Forelimb muscle (tissue), 1 donor: ENCODE results near the gene NEAT1. TPM values are rescaled to one million over a fixed set of nuclear protein-coding genes. Genes with fewer than 3 reads are reported as not detected.
"Not testable (repeated sequence)": the region's sequence is repeated elsewhere in the genome, so short reads cannot be mapped to it uniquely, and the experiment has no call there.

ENCODE experiments used
- DNase-seq: peaks from one replicate; pipeline ENCODE4 v3.0.0-alpha.2; 2013; ENCODE audit warnings: low read depth
- polyA plus RNA-seq: library from polyadenylated mRNA; unstranded; fragments of 120-200 nt; gene quantifications from one replicate; pipeline ENCODE4 v1.2.1, GENCODE V29; 2013; ENCODE audit not compliant: insufficient read length

Gene NEAT1
- polyA plus RNA-seq, 1 donor = 94.1 TPM

DNA sequence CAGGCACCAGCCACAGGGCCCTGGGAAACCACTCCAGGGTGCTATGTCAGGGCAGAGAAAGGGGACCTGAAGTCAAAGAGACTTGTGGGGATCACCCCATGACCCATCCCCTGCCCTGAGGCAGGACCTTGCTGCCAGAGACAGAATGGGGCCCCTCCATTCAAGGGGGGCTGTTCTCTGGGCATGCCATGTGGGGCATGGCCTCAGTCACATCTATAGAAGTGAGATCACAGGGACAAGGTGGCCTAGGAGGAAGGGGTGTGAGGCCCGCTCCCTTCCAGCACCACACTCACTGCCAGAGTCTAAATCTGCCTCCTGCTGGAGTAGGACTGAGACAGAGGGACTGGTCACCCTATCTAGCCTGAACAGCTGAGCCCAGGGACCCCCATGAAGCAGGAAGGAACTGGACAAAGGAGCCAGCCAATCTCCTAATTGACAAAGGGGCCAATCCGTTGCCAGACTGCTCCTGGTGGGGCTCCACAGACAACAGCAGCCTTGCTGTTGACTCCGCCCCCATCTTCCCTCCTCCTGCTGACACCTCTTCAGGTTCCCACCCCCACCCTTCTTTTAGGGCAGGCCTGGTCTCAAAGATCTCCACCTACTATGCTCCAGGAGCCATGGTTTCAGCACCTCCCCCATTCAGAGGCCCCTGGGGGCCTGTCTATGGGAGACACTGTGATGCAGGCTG lies 26.0 kb downstream of the NEAT1 start:
- no peak for DNase-seq

DNA sequence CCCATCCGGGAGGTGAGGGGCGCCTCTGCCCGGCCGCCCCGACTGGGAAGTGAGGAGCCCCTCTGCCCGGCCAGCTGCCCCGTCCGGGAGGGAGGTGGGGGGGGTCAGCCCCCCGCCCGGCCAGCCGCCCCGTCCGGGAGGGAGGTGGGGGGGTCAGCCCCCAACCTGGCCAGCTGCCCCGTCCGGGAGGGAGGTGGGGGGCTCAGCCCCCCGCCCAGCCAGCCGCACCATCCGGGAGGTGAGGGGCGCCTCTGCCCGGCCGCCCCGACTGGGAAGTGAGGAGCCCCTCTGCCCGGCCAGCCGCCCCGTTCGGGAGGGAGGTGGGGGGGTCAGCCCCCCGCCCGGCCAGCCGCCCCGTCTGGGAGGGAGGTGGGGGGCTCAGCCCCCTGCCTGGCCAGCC lies 28.7 kb downstream of the NEAT1 start:
- not testable (repeated sequence) for DNase-seq

DNA sequence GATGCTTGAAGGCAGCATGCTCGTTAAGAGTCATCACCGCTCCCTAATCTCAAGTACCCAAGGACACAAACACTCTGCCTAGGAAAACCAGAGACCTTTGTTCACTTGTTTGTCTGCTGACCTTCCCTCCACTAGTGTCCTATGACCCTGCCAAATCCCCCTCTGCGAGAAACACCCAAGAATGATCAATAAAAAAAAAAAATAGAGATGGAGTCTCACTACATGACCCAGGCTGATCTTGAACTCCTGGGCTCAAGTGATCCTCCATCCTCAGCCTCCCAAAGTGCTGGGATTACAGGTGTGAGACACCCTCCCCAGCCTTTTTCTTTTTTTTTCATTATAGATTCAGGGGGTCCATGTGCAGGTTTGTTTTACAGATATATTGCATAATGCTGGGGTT lies 29.7 kb downstream of the NEAT1 start:
- DNase-seq = not testable (repeated sequence)

DNA sequence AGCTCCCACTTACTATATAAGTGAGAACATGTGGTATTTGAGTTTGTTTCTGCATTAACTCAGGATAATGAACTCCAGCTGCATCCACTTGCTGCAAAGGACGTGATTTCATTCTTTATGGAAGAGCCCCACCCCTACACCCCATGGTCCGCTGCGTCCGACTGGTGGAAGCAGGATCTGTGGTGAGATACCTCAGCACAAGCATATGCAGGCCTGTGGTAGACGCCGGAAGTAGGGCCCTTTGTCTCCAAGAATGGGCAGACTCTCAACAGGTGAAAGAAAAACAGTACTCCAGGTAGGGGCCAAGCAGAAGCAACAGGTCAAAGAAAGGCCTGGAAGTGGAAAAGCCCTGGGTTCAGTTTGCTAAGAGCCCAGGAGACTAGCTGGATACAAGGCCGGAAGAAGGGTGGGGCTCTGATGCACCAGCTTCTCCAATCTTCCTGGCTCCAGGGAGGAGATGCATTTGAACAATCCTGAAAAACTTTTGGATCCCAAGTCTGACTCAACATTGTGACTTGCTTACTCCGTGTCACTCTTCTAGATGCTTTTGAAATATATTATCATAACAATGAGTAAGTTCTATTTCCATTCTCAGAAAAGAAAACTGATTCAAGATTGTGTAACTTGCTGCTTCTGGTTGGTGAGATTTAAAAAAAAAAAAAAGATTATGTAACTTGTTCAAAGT lies 30.4 kb downstream of the NEAT1 start:
- no peak for DNase-seq

GRCh38 chr11:65454311-65454695 lies 31.7 kb downstream of the NEAT1 start:
- no peak for DNase-seq

DNA sequence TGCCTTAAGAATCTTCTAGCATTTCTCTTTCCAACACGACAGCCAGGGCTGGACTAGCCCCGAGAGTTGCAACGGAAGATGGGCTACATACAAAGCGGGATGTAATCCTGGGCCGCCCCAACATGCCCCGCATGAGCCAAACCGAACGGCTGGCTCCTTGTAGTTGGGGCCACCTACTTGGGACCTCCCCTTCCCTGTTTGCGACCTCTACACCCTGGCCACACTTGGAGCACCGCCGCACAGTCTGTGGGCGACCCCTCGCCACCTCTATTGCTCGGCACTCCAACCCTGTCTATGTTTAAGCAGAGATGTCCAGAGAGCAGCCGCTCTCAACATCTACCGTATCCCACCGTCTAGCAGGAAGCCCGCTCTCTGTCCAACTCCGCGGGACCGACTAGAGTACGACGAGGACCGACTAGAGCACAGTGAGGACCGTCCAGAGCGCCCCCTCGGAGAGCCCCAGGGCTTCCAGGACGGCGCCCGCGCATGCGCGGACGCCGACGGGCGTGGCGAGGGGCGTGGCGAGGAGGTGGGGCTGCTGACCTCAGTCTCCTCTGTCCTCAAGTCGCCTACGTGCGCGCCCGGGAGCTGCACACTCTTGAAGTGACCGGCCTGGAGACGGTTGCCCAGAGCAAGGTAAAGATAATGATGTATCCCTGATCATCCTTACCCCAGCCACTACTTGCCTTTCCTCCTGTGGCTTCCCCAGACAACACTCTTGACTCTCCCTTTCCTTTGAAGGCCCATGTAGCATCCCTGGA lies 32.3 kb downstream of the NEAT1 start:
- DNase-seq = no peak

DNA sequence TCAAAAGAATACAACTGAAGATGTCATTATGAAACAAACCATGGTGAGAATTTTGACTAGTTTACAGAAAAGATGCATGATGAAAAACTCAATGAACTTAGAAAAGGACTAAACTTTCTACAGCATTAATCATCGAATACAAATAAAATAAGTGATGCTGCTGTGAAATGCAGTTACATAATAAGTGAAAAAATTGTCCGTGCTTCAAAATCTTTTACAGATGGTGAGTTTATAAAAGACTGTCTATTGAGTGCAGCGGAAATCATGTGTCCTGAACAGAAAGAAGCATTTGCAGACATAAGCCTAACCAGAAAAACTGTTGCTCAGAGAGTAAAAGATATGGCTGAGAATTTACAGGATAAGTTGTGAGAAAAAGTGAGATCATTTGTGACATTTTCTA lies 33.8 kb downstream of the NEAT1 start:
- DNase-seq = no peak

DNA sequence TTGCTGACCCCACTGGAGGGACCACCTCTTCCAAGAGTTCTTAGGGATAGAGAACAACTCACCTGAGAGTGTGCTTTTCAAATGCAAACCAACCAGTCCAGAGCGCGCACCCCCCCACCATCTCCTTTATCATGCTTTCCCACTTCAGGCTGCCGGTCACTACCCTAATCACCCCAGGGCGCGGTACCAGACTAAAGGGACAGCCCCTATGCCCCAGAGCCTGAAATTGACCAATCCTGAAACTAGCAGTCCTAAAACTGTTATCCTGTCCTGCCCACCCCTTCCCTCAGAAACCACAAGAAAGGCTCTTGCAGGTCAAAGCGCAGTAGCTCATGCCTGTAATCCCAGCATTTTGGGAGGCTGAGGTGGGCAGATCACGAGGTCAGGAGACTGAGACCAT lies 37.0 kb downstream of the NEAT1 start:
- no peak for DNase-seq

DNA sequence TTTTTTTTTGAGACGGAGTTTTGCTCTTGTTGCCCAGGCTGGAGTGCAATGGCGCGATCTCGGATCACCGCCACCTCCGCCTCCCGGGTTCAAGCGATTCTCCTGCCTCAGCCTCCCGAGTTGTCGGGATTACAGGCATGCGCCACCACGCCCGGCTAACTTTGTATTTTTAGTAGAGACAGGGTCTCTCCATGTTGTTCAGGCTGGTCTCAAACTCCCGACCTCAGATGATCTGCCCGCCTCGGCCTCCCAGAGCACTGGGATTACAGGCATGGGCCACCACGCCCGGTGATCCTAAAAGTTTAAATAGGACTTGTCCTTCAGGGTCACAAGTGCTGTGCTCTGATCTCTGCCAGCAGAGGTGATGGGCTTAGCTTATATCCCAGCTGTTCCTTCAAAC lies 42.9 kb downstream of the NEAT1 start:
- DNase-seq = not testable (repeated sequence)

GRCh38 chr11:65467306-65467705 lies 44.7 kb downstream of the NEAT1 start:
- DNase-seq = not testable (repeated sequence)

- no peak for DNase-seq
Measured at GRCh38 chr11:65468874-65469333, 46.3 kb downstream of the NEAT1 start.

GRCh38 chr11:65470433-65471049 lies 47.9 kb downstream of the NEAT1 start:
- no peak for DNase-seq

DNA sequence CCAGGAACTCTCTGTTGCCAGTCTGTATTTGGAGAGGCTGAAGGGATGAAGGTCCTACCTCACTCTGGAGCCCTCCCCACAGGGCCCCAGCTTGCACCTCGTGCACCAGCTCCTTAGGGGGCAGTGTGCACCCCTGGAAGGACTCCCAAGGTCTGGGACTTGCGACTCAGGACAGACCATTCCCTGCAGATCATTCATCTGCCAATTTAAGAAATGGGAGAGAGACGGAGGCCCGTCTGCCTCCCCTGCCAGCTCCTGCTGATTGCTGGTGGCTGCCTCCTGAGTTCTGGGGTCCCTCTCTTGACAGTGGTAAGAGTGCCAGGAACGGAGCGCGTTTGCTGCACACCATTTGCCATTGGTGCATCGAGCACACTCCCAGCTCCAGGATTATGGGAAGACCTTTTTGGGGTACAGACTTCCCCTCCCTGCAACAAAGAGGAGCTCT lies 48.9 kb downstream of the NEAT1 start:
- DNase-seq = no peak

GRCh38 chr11:65472588-65473277 lies 50.1 kb downstream of the NEAT1 start:
- DNase-seq = not testable (repeated sequence)

DNA sequence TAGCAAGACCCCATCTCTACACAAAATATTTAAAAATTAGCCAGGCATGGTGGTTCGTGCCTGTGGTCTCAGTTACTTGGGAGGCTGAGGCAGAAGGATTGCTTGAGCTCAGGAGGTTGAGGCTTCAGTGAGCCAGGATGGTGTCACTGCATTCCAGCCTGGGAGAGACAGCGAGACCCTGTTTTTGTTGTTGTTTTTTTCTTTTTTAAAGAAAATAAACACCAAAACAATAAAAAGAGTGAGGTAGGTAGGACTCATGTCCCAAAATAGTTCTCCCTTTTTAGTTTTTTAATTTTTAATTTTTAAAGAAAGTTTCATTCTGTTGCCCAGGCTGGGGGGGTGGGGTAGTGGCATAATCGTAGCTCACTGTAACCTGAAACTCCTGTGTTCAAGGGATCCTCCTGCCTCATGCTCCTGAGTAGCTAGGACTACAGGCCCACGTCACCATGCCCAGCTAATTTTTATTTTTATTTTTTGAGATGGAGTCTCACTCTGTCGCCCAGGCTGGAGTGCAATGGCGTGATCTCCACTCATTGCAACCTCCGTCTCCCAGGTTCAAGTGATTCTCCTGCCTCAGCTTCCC lies 50.8 kb downstream of the NEAT1 start:
- DNase-seq = no peak

DNA sequence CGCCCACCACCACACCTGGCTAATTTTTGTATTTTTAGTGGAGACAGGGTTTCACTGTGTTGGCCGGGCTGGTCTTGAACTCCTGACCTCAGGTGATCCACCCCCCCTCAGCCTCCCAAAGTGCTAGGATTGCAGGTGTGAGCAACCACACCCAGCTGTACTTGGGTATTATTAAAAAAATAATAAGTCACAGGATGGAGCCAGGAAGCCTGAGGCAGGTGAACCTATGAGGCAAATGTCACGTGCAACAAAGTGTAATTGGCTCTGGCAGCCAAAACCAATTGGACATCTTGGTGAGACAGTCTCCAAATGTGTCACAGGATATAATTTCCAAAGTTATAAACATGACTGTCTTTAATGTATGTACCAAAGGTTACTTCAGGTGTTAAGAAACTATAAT lies 52.3 kb downstream of the NEAT1 start:
- DNase-seq = no peak

DNA sequence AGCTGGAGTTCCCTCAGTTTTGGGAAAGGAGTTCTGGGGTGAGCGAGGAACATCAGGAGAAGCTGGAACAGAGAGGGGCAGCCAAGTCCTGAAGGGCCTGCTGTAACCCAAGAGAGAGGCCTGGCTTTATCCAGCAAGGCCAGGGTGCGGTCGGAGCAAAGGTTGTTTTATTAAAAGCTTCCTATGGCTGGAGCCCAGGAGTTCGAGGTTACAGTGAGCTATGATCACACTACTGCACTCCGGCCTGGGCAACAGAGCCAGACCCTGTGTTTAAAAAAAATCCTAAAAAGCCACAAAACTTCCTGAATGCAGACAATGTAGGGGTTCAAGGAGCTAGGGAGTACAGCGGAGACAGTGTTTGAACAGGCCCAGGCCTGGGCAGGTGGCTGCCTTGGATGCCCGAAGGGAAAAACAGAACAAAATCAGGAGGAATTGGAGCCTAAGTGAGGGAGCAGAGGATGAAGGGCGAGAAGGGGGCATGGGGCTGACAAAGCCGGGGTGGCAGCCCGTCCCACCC lies 54.1 kb downstream of the NEAT1 start:
- no peak for DNase-seq

GRCh38 chr11:65477149-65477965 lies 54.8 kb downstream of the NEAT1 start:
- no peak for DNase-seq

- DNase-seq = no peak
Measured at GRCh38 chr11:65478388-65479183, 56.0 kb downstream of the NEAT1 start.
